HFF-Myc (cell line): ENCODE measurements around the gene SP5.

Experiments used
- DNase-seq: peaks from one replicate; pipeline ENCODE4 v3.0.0-alpha.2; 2011; ENCODE audit warnings: low read depth; ENCODE audit errors: extremely low read depth
- H3K4me3 ChIP-seq: replicated peaks from 2 replicates; pipeline ENCODE4 v1.5.1; 2011; ENCODE audit warnings: low read depth, mild to moderate bottlenecking, control low read depth, low read length
- TF ChIP-seq, protein P1 (sequence below): IDR thresholded peaks from 2 replicates; pipeline ENCODE4 v1.5.1; 2012; ENCODE audit warnings: mild to moderate bottlenecking, low read depth, low read length, control low read depth; ENCODE audit errors: missing control alignments

SP5 gene

GRCh38 chr2:170763232-170763631 is 48.1 kb downstream of the SP5 start:
- TF ChIP-seq, protein P1, sequence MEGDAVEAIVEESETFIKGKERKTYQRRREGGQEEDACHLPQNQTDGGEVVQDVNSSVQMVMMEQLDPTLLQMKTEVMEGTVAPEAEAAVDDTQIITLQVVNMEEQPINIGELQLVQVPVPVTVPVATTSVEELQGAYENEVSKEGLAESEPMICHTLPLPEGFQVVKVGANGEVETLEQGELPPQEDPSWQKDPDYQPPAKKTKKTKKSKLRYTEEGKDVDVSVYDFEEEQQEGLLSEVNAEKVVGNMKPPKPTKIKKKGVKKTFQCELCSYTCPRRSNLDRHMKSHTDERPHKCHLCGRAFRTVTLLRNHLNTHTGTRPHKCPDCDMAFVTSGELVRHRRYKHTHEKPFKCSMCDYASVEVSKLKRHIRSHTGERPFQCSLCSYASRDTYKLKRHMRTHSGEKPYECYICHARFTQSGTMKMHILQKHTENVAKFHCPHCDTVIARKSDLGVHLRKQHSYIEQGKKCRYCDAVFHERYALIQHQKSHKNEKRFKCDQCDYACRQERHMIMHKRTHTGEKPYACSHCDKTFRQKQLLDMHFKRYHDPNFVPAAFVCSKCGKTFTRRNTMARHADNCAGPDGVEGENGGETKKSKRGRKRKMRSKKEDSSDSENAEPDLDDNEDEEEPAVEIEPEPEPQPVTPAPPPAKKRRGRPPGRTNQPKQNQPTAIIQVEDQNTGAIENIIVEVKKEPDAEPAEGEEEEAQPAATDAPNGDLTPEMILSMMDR, result no peak
- DNase-seq, result no peak
- H3K4me3 ChIP-seq, result no peak overlapping the region

GRCh38 chr2:170764880-170765261 is 49.7 kb downstream of the SP5 start:
- DNase-seq, result no peak
- TF ChIP-seq, protein P1, result no peak
- H3K4me3 ChIP-seq, result no peak overlapping the region

- no peak for DNase-seq
- H3K4me3 ChIP-seq, result no peak overlapping the region
Observed at GRCh38 chr2:170766693-170767092, 51.6 kb downstream of the SP5 start.

More at GRCh38 chr2:170766693-170767092, 51.6 kb downstream of the SP5 start:
- TF ChIP-seq, protein P1, result no peak
